Articular chondrocyte of knee joint (primary cell): ENCODE results near the gene GALNT15. TPM values are rescaled to one million over a fixed set of nuclear protein-coding genes. Genes with fewer than 3 reads are reported as not detected.

Experiments
- total RNA-seq: library from RNA; depleted of rRNA; stranded (reverse); fragments of >200 nt; gene quantifications from 2 replicates; pipeline ENCODE4 v1.2.3, GENCODE V29; 2012

Gene GALNT15
- total RNA-seq, result 26.9 and 54.3 TPM in 2 replicates

GRCh38 chr3:16174389-16174788 is at the start of gene GALNT15:
GALNT15 (plus strand) TSS chr3:16174680; CDS start chr3:16175152, 472 bp downstream.

GRCh38 chr3:16264708-16265454 is 90.4 kb downstream of the GALNT15 start, which contains the start of the genes DPH3 and OXNAD1:
DPH3 (minus strand) TSS chr3:16264943; CDS start chr3:16264876, 67 bp downstream.
OXNAD1 (plus strand) TSS chr3:16265212; CDS start chr3:16270953, 5,741 bp downstream.

Other genes with a start within 250 kb of the GALNT15 start
- gene DPH3, start 90.3 kb downstream of the GALNT15 start, total RNA-seq, result 27.4 and 29.0 TPM in 2 replicates
- 10.1 and 13.2 TPM in 2 replicates for gene OXNAD1, start 90.5 kb downstream of the GALNT15 start, total RNA-seq